ENCODE measurements around the gene AGPAT2.
"Not testable (repeated sequence)": the region's sequence is repeated elsewhere in the genome, so short reads cannot be mapped to it uniquely, and the experiment has no call there.

The AGPAT2 gene

GRCh38 chr9:136643596-136644342, 43.5 kb downstream of the AGPAT2 start:
- no peak for DNase-seq

DNA sequence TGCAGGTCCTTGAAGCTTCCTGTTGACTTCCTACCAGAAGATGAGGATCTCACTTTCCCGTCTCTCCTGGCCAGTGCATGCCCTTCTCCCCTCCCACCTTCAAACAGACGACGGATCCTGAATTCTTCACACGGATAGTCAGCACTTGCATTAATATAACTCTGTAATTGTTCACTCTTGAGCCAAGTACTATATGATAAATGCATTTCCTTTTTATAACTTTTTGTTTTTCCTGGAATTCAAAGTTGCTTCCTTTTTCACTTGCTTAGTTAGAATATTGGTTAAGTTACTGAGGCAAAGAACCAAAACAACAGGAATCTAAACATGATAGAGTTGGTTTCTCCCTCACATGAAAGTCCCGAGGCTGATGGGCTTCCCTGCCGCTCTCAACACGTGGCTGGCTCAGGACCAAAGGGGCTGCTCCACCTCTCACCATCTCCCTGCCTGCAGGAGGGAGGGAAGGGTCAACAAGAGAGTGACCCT, 44.8 kb downstream of the AGPAT2 start:
- no peak for DNase-seq

- no peak for DNase-seq
Measured at GRCh38 chr9:136640171-136641111, 46.8 kb downstream of the AGPAT2 start.

- no peak for DNase-seq
Measured at GRCh38 chr9:136634904-136635303, 52.4 kb downstream of the AGPAT2 start.

- DNase-seq, result not testable (repeated sequence)
Measured at GRCh38 chr9:136632491-136633106, 54.7 kb downstream of the AGPAT2 start.

DNA sequence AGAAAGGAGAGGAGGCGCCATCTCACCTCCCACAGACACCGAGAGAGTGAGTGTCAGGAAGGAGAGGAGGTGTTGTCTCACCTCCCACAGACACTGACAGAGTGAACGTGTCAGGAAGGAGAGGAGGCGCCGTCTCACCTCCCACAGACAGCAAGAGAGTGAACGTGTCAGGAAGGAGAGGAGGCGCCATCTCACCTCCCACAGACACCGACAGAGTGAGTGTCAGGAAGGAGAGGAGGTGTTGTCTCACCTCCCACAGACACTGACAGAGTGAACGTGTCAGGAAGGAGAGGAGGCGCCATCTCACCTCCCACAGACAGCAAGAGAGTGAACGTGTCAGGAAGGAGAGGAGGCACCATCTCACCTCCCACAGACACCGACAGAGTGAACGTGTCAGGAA, 55.2 kb downstream of the AGPAT2 start:
- not testable (repeated sequence) for DNase-seq

DNA sequence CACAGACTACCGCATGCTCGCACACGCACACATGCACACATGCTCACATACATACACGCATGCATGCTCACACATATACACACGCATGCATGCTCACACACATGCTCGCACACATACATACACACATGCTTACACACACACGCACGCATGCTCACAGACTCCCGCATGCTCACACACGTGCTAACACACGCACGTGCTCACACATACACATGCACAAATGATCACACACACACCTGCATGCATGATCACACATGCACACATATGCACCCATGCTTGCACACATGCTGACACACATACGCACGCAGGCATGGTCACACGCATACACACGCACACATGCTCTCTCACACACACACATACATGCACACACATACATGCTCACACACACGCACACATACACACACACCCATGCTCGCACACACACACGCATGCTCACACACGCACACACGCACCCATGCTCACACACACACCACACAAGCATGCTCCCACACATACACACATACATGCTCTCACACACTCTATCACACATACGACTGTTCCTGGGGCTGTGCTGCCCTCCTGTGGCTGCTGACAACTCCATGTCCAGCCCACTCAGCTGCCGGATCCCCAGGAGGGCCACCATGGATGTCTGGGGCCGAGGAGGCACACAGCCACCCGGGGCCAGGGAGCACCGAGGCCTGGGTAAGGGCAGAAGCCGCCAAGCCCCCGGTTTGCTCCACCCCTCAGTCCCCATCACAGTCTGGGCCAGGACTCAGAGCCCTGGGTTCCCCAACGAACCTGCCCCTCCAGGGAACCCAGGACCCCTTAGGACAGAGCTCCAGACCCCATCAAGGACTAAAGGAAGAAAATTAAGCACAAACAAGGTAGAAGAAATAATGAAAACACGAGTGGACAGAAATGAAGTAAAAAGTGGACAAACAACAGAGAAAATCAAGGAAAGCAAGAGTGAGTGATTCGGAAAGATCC, 55.9 kb downstream of the AGPAT2 start:
- DNase-seq, result peak; percentile 33 to 55

GRCh38 chr9:136630662-136630992, 56.6 kb downstream of the AGPAT2 start:
- DNase-seq, result no peak

- DNase-seq, result peak in 1 of 2 experiments; percentile 23
Measured at GRCh38 chr9:136629879-136630661, 57.2 kb downstream of the AGPAT2 start.

GRCh38 chr9:136629001-136629878, 58.0 kb downstream of the AGPAT2 start:
- no peak for DNase-seq

DNA sequence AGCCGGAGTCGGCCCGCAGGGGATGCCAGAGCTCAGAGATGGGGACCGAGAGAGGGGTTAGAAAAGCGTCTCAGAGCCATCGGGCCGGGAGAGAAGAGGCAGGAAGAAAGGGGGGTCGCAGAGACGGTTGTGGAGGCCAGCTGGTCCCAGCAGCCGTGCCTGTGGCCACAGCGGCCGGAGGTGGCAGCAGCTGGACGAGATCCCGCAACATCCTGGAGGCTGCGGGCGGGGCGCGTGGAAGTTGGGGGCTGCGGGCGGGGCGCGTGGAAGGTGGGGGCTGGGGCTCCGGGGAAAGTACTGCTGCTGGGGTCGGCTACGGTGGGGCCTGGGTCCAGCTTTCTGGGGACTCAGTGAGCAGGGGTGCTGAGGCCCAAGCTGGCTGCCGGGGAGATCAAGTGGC, 59.0 kb downstream of the AGPAT2 start:
- no peak for DNase-seq

GRCh38 chr9:136627703-136628102, 59.6 kb downstream of the AGPAT2 start:
- no peak for DNase-seq

DNA sequence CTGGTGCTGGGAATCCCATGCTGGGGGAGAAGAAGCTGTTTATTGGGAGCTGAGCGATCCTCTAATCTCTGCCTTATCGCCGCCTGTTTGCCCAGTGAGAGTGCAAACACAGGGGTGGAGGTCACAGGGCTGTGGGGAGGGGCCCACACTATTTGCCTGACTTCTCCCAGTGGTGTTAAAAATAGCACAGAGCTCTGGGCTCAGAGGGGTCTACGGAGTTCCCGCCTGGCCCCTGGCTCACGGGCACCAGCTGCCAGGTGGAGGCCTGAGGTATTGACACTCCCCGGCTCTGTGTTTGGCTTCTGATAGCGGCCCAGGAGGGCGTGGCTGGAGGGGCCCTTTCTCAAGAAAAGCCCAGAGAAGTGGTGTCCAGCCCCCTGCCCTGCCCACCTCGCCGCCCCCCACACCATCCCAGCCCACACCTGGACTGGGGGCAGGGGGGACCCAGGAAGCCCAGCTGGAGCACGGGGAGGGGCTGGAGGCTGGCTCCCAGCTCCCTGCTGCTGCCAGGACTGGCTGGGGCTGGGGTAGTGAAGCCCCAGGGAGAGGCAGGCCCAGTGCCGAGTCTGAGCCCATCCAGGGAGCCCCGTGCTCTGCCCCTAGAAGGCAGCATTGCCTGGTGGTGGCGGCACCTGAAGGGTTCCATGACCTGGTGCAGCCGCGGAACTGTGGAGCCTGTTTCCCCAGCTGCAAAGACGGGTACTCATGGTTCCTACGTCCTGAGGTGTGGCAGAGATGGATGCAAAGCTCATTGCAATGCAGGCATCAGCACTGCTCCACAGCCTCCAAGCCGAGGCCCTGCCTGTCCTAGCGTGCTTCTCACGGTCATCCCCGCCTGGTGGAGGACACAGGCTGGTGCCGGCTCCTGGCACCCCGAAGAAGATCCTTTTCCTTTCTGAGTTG, 60.3 kb downstream of the AGPAT2 start:
- DNase-seq, result no peak

DNA sequence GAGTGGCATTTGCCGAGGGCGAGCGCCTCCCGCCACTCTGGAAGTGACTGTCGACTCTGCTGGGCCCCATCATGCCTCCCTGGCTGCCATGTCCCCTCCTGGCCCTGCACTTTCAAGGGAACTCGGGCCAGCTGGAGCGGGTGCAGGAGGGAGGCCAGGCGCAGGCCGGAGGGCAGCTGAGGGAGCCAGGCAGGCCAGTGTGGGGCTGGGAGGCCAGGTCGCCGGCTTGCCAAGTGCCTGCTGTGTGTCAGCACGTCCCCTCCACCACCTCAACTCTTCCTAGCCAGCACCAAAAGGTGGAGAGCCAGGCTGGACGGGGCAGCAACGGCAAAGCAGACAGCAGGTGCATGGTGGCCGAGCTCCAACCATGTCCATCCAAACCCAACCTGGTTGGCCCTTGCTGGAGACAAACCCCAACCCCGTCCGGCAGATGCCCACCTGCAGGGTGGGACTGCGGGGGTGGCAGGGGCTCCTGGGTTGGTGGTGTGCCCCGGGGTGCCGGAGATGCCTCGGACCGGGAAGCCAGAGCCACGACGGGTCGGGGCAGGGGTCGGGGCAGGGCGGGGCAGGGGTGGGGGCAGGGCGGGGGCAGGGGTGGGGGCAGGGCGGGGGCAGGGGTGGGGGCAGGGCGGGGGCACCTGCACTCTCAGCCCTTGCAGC, 61.1 kb downstream of the AGPAT2 start:
- no peak for DNase-seq

GRCh38 chr9:136625101-136626065, 61.9 kb downstream of the AGPAT2 start:
- DNase-seq, result no peak

GRCh38 chr9:136624184-136624951, 62.9 kb downstream of the AGPAT2 start:
- no peak for DNase-seq

DNA sequence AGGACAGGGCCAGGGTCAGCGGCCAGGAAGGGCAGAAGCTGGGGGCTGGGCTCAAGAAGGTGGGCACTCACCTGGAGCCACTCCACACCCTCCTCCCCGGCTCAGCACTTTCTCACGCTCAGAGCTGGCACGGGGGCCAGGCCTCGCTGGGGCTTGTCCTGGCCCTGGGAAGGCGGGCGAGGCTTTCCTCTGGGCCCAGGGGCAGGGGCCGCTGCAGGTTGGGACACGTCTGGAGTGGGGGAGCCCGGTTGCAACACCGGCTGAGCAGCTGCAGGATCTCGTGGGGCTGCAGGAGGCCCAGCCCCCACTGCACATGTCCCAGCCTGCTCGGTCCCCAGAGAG, 63.4 kb downstream of the AGPAT2 start:
- DNase-seq, result no peak
